Activated naive CD4-positive, alpha-beta T cell (primary cell): ENCODE measurements around the gene ZNF580.
A peak's percentile ranks its signal among the peaks of the same experiment; 100 is the strongest.

Source experiments
- DNase-seq, 4 experiments: peaks; one replicate each; lab custom pipeline; 2025; lab: John Stamatoyannopoulos, UW

Gene ZNF580

DNA sequence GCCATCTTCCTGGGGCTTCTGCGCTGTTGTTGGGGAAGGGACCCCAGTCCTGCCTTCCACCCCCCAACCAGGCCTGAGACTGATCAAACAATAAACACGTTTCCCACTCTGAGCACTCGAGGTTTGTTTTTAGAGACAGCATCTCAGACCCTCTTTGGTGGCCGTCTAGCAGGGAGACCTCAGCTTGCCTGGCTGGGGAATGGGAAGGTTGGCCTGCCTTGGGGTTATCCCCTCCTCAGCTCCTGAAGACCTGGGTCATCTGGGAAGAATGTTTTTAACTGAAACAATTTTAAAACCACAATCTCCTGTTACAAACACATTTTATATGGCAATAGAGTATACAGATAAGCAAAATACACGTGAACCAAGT lies 4.7 kb downstream of the ZNF580 start:
- DNase-seq: no peak

GRCh38 chr19:55646889-55647731 lies 6.3 kb downstream of the ZNF580 start:
- DNase-seq: no peak

DNA sequence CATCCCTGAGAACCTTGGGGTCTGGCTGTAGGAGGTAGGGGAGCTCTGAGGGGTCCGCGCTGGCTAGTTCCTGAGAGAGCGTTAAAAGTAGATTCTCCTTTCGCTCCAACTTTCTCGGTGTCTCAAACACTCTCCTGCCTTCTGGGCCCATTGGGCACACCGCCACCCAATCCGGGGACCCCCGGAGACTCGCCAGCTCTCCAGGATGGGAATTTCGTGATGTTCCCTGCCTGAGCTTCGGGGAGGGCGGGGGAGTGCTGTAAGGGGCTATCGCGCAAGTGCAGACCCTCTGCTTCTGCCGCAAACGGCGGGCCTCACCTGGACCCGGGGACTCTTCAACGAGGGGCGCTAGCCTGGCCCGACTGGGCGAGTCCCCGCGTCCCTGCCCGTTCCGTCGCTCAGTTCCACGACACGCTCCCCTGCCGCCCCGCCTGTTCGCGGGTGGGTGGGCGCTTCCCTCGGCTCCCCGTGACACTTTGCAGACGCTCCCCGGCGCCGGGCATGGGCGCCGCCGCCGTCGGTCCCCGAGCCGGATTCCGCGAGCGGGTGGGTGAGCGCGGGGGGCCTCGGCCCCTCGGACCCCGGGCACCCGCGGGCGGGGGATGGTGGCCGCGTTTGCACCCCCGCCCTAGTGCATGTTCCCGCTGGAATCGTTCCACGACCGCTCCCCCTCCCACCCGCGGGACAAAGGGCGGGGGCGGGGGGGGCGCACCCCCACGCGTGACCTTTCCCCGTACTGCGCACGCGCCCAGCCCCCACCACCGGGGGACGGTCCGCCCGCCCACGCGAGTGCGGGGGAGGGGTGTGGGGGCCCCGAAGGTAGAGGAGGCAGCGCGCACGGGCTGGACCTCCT lies 7.2 kb downstream of the ZNF580 start, which contains the start of gene CCDC106:
CCDC106 (plus strand) TSS at position 481 of the 853 bp plus-strand sequence. CDS start 835 bp downstream, outside the sequence.
- DNase-seq: peak in 2 of 4 experiments; percentile 32 to 58

DNA sequence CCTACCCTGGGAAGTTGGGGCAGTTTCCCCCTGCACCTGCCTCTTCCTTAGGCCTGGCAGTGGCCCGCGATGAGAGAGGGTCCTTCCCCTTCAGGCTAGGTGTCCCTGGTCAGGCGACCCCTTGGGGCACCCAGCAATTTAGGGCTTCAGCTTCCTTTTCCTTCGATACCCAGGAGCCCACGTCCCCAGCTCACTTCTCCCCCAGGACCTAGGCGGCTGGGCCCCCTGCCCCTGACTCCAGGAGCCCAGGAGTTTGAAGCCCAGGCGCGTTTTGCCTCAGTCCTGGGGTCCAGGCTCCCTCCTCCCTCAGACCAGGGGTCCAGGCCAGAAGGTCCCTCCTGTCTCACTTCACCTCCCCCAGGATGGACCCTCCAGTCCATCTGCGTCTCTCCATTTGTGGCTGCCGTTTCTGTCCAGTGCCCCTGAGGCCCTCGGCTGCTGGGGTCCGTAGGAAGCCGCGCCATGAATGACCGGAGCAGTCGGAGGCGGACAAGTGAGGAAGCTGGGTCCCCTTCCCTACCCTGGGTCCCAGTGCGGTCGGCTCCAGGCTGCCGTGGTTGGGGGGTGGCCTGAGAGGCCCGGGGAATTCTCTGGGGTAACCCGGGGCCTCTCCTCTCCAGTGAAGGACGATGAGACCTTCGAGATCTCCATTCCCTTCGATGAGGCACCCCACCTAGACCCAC lies 7.9 kb downstream of the ZNF580 start:
- DNase-seq: no peak

DNA sequence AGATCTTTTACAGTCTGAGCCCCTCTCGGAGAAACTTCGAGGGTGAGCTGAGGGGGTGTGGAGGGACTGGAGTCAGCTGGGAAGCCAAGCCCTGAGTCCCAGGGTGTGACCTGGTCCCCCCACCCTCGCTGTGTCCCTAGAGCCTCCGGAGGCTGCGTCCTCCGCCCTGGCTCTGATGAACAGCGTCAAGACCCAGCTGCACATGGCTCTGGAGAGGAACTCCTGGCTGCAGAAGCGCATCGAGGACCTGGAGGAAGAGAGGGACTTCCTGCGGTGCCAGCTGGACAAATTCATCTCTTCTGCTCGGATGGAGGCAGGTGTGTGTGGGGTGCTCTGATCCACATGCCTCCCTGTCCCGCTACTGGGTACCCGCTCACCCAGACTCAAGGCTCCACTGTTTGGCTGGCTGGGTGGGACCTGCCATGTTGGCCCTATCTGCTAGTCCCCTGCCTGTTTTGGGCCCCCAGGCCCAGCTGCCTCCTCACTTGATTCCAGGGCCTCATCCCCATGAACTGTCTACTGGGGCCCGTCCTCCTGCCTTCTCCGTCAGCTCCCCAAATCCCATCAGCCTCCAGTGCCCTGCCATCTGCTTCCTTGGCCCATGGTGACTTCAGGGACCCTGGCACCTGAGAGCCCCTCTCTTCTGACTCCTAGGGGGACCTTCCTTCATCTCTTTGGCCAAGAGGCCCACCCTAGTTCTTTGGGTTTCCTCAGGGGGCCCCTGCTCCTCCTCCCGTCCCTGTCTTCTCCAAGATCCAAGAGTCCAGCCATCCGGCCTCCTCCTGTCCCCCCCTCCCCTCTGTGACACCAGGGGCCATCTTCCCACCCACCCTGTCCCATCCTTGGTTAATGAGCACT lies 8.7 kb downstream of the ZNF580 start:
- DNase-seq: no peak

GRCh38 chr19:55650126-55650557 lies 9.3 kb downstream of the ZNF580 start:
- no peak for DNase-seq

- DNase-seq: no peak
These were observed 9.9 kb downstream of the ZNF580 start for GRCh38 chr19:55650602-55651230.

- DNase-seq: no peak
These were observed 10.4 kb downstream of the ZNF580 start for GRCh38 chr19:55651236-55651635.

- no peak for DNase-seq
These were observed 11.7 kb downstream of the ZNF580 start for GRCh38 chr19:55652311-55653128.

- DNase-seq: peak; percentile 98 to 99 (median 98)
These were observed 13.0 kb downstream of the ZNF580 start for GRCh38 chr19:55653651-55654322.

GRCh38 chr19:55654323-55654867 lies 13.6 kb downstream of the ZNF580 start:
- peak; percentile 92 to 99 (median 97) for DNase-seq

- DNase-seq: peak; percentile 94 to 98 (median 96)
These were observed 14.3 kb downstream of the ZNF580 start, which contains the start of gene U2AF2 for GRCh38 chr19:55654868-55655647. TSS of gene U2AF2 (plus strand) at chr19:55655035. CDS start at chr19:55655105, 70 bp downstream.

- no peak for DNase-seq
These were observed 14.8 kb downstream of the ZNF580 start for GRCh38 chr19:55655648-55656040.

GRCh38 chr19:55656552-55656951 lies 15.8 kb downstream of the ZNF580 start:
- DNase-seq: no peak

GRCh38 chr19:55656988-55657747 lies 16.4 kb downstream of the ZNF580 start:
- DNase-seq: no peak

- no peak for DNase-seq
These were observed 18.2 kb downstream of the ZNF580 start for GRCh38 chr19:55658846-55659459.

DNA sequence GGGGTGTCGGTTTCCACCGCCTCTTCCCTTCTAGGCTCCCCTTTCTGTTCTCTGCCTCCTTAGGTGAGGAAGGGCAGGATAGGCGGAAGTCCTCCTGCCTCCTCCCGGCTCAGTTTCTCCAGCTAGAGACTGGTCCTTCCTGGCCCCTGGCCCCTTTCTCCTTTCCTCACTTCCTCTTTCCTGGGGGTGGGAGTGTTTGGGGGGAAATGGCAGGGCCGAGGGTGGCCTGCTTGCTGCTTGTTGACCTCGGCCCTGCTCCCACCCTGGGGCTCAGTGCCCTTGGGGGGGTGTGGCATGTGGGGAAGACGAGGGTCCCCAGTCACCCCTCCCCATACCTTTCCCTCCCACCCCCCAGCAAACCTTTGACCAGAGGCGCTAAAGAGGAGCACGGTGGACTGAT lies 19.0 kb downstream of the ZNF580 start:
- no peak for DNase-seq
